Stimulated activated CD8-positive, alpha-beta memory T cell treated with anti-CD3 and anti-CD28 coated beads, Interleukin-15, amount 100 ng/mL, for 1 hour (primary cell): ENCODE results near the gene TMEM179.

Experiments used
- DNase-seq: peaks from one replicate; pipeline ENCODE4 v3.0.0-alpha.2; 2020; ENCODE audit warnings: low read depth

The TMEM179 gene

GRCh38 chr14:104569435-104569834 lies 35.1 kb downstream of the TMEM179 start:
- no peak for DNase-seq

GRCh38 chr14:104568620-104569019 lies 36.0 kb downstream of the TMEM179 start:
- no peak for DNase-seq

- no peak for DNase-seq
These were observed 36.7 kb downstream of the TMEM179 start for GRCh38 chr14:104567957-104568225.

- DNase-seq: no peak
These were observed 37.2 kb downstream of the TMEM179 start for GRCh38 chr14:104567141-104567956.

- no peak for DNase-seq
These were observed 39.6 kb downstream of the TMEM179 start for GRCh38 chr14:104564744-104565679.

GRCh38 chr14:104563742-104564615 lies 40.6 kb downstream of the TMEM179 start:
- peak; percentile 53 for DNase-seq

GRCh38 chr14:104563191-104563741 lies 41.3 kb downstream of the TMEM179 start:
- DNase-seq: no peak

- no peak for DNase-seq
These were observed 42.0 kb downstream of the TMEM179 start for GRCh38 chr14:104562606-104563005.

- DNase-seq: no peak
These were observed 42.7 kb downstream of the TMEM179 start for GRCh38 chr14:104561632-104562495.

GRCh38 chr14:104561124-104561557 lies 43.4 kb downstream of the TMEM179 start:
- no peak for DNase-seq

GRCh38 chr14:104560586-104560945 lies 44.0 kb downstream of the TMEM179 start:
- DNase-seq: no peak

GRCh38 chr14:104559804-104560585 lies 44.6 kb downstream of the TMEM179 start:
- DNase-seq: no peak

- DNase-seq: no peak
These were observed 45.4 kb downstream of the TMEM179 start for GRCh38 chr14:104559028-104559803.

GRCh38 chr14:104558231-104559027 lies 46.1 kb downstream of the TMEM179 start:
- no peak for DNase-seq

- no peak for DNase-seq
These were observed 46.8 kb downstream of the TMEM179 start for GRCh38 chr14:104557766-104558165.

GRCh38 chr14:104557086-104557485 lies 47.5 kb downstream of the TMEM179 start:
- DNase-seq: no peak

GRCh38 chr14:104556256-104557021 lies 48.1 kb downstream of the TMEM179 start:
- no peak for DNase-seq
